ENCODE data around the gene EIF4E1B.

The EIF4E1B gene

GRCh38 chr5:176606875-176607274 lies 23.6 kb upstream of the EIF4E1B start:
- DNase-seq: no peak

DNA sequence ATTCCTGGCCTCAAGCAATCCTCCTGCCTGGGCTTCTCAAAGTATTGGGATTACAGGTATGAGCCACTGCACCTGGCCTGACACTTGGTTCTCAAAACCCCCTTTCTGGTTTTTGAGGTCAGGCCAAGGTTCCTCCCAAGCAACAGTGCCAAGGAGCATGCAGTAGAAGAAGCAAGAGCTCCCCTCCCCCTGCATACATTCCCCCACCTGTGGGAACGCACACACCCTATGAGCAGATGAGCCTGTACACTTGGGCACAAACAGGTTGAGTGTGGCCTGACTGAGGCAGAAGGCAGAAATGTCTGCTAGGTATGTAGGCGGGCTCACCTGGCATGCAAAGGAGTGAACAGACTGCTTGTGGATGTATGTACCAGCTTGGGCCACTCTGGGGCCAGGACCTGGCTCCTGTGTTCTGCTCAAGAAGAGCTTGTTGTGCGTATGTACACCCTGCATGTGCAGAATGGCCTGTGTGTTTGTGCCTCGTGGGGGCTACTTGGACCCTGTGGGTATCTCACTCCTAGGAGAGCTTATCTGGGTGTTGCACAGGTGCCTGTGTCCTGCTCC lies 22.3 kb upstream of the EIF4E1B start:
- DNase-seq: no peak

GRCh38 chr5:176608937-176609723 lies 21.3 kb upstream of the EIF4E1B start:
- DNase-seq: no peak

DNA sequence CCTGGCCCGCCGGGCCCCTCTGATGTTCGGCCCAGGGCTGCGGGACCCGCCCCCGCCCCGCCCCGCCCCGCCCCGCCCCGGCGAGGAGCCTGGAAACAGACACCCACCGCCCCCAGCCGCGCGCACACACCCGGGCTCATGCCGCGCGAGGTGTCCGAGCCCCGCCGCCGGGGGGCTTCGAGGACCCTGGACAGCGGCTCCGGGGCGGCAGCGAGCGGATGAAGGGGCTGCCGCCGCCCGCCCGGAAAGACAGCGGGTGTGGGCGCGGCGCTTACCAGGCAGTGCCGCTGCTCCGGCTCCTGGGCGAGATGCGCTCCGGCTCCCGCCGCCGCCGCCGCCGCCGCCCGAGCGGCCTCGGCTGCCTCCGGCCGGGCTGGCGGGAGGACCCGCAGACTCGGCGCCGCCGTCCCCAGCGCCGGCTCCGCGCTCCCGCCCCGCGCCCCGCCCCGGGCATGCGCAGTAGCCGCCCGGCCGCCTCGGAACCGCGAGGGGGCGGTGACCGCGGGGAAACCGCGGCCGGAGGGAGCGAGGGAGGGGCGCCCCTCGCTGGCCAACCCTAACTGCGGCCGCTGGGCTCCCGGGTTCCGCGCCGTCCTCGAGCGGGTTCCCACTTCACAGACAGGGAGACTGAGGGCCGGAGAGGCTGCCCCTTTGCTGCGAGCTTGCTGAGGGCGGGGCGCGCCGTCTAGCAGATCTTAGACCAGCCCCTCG lies 20.6 kb upstream of the EIF4E1B start, which contains the start of gene GPRIN1:
Gene GPRIN1 (minus strand): TSS at position 433 of the 711 bp plus-strand sequence. CDS start 10,322 bp downstream, outside the sequence.
- DNase-seq: no peak

DNA sequence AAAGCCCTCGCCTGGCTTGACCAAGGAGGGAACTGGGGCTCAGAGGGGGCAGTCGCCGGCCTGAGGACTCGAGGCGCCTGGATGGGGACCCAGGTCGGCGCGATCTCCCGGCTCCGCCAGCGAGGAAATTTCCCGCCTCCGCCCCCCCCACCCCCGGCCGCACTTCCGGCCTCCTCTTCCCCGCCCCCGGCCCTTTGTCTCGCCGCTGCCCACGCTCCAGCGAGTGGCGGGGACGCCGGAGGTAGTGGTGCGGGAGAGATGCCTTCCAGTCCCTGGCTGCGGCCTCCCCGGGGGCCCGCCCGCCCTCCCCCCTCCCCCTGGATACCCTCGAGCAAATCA lies 20.1 kb upstream of the EIF4E1B start:
- DNase-seq: no peak

- DNase-seq: no peak
Measured at GRCh38 chr5:176611435-176611834, 19.0 kb upstream of the EIF4E1B start.

- DNase-seq: no peak
Measured at GRCh38 chr5:176612008-176612407, 18.5 kb upstream of the EIF4E1B start.

DNA sequence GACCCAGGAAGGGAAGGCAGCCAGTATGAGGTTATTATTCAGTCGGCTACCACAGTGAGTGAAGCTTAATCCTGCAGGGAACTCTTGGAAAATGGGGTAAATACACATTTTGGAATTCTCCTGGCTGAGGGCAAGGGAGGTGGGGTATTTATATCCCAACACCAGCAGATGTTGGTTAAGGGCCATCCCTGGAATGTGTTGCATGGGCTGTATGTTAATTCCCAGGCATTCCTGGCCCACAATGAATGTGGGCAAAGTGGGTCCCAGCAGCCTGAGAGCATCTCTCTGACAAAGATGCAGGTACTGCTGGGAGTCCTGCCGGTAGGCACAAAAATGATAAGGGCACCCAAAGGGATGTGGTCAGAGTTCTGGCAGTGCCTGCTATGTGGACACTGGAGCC lies 17.6 kb upstream of the EIF4E1B start:
- no peak for DNase-seq

DNA sequence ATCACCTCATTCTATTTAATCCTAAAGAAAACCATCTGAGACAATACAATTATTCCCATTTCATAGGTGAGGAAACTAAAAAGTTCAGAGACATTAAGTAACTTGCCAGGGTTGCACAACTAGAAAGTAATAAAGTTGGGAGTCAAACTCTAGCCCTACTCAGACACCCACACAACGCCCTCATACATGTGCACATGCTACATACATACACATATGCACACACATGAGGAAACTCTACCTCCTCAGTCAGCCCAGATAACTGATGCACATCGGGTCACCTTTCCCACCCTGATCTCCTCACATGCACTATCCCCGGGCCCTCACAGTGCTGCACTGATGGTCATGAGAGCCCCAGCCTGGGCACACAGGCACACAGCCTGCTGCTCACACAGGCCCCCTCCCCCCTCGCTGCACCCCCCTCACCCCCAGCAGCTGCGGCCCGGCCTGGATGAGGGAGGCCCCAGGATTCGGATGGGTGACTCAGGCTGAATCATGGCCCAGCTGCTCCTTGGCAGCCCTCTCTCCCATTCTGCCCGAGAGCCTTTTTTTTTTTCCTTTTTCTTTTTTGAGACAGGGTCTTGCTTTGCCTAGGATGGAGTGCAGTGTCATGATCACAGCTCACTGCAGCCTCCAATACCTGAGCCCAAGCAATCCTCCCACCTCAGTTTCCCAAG lies 15.5 kb upstream of the EIF4E1B start:
- no peak for DNase-seq

DNA sequence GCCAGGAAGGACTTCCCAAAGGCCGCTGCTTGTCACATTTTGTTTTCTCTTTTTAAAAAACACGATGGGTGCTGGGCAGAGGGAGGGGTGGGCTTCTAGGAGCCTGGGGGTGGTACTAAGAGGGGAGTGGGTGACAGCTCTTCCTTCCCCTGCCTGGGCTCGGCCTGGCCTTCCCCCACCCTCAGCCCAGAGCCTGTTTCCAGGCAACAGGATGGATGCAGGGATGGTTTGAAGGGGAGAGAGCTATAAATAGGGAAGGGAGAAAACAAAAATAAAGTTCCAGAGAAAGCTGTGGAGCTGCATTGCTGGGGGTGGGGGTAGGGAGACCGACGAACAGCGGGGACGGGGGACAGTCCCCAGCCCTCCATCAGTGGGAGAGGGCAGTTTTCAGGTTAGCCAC lies 14.0 kb upstream of the EIF4E1B start:
- DNase-seq: no peak

GRCh38 chr5:176618783-176619182 lies 11.7 kb upstream of the EIF4E1B start:
- DNase-seq: no peak

DNA sequence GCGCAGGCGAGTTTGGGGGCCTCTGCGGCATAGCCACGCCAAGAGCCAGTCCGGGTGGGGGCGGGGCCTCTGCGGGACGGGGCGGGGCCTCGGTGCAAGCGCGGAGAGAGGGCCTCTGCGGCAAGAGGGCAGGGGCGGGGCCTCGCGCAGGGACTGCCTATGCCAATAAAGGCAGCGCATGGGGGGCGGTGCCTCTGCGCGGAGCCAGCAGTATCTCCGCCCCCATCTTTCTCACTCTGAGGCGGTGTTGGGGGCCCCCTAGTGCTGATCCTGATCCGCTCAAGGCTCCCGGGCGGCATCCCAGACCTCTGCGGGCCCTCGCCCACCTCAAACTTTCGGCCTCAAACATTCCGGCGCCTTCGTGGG lies 11.3 kb upstream of the EIF4E1B start:
- DNase-seq: peak; percentile 34 to 78

GRCh38 chr5:176619569-176620332 lies 10.7 kb upstream of the EIF4E1B start:
- DNase-seq: no peak

DNA sequence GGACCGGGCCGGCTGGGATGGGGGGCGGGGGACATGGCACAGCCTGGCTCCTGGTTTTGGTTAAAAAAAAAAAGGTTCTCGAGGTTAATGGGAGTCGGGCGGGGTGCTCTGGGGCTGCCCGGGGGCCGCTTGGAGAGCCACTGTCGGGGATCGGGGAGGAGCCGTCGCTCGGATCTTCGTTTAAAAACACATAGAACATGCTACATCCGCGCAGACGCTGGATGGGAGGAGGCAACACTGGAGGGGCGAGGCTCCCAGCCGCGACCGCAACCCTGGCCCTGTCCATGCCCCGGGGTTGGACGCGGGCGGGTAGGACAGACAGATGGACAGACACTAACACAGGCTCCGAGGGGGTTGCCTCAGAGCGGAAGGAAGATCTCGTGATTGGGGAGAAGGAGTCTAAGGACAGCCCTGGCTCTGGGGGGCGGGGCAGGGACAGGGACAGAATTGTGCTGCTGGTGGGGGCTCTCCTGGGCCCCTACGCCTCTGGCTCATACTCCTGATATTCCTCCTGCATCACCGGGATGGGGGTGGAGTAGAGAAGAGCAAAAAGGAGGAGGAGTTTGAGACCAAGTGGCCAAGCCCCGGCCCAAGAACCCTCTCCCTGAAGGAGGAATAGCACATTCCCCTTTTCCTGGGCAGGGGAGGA lies 10.0 kb upstream of the EIF4E1B start:
- DNase-seq: no peak

- DNase-seq: no peak
Measured at GRCh38 chr5:176621661-176622079, 8.8 kb upstream of the EIF4E1B start.

DNA sequence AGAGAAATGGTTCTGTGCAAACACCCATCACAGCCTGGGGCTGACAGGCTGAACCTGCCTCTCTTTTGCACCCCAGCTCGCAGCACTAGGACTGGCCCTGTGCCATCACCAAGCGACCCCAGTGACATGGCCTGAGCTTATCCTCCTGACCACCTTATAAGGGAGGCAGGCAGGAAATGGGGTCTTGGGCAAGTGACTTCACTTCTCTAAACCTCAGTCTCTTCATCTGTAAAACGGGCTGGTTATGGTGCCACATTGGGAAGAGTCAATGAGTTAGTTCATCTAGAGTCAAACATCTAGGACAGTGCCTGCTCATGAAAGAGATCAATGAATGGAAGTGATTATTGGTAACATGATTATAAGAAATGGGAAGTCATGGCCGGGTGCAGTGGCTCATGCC lies 6.3 kb upstream of the EIF4E1B start:
- no peak for DNase-seq

DNA sequence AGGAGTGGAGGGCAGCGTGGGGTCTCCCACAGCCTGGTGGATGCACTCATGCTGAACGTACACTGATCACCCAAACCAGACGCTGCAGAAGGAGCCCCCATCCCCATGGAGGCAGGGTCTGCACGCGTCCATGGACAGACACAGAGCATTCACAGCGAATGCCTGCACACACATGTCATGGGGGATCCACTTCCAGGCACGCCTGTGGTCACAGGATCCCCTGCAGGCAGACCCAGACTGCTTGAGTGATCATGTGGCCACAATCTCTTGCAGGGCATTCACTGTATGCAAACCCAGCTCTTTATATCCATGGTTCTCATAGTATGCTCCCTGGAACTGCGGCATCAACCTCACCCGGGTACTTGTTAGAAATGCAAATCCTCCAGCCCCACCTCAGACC lies 5.5 kb upstream of the EIF4E1B start:
- no peak for DNase-seq

DNA sequence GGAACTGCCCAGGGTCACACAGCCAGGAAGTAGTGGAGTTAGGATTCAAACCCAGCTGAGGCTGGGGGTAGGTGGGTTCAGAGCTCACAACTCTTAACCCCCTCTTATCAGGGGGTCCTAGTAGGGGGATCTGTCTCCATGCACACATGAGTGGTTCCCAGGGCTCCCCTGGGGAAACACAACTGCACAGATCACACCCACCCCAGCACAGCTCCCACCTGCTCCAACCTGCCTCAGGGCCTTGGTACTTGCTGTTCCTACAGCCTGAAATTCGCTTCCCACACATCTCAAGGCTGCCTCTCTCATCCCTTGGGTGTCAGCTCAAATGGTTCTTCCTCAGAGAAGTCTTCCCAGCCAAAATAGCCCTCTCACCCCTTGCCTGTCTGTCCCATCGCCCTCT lies 5.0 kb upstream of the EIF4E1B start:
- no peak for DNase-seq

GRCh38 chr5:176625966-176626875 lies 4.3 kb upstream of the EIF4E1B start:
- no peak for DNase-seq

GRCh38 chr5:176626876-176627236 lies 3.6 kb upstream of the EIF4E1B start:
- no peak for DNase-seq

DNA sequence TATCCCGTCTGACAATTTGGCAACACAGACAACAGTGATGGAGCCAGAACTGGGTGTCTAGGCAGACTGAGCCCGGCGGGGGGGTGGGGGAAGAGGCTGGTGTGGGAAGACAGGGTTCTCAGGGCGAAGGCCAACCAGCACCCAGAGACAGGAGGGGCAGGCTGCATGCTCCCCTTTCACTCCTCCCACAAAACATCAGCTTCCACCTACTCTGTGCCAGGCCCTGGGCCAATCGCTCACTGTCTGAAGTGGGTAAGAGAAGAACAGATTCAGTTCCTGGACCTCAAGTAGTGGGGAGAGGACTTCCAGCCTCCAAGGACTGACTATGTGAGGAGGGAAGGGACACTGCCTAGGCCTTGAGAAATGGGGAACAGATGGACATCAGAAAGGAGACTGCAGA lies 2.9 kb upstream of the EIF4E1B start:
- no peak for DNase-seq
